GM12801 (cell line): ENCODE measurements around the gene ANTKMT.

Experiments used
- CTCF ChIP-seq: IDR thresholded peaks from one replicate; pipeline ENCODE4 v1.5.1; 2011; ENCODE audit warnings: control low read depth; ENCODE audit not compliant: insufficient read length; ENCODE audit errors: extremely low read depth

The ANTKMT gene

GRCh38 chr16:767743-768235 lies 46.8 kb downstream of the ANTKMT start:
- no peak for TF ChIP-seq CTCF

- no peak for TF ChIP-seq CTCF
Measured at GRCh38 chr16:768428-768827, 47.5 kb downstream of the ANTKMT start.

- no peak for TF ChIP-seq CTCF
Measured at GRCh38 chr16:769184-769784, 48.3 kb downstream of the ANTKMT start.

- TF ChIP-seq CTCF: no peak
Measured at GRCh38 chr16:769934-770333, 49.0 kb downstream of the ANTKMT start.

GRCh38 chr16:770411-770810 lies 49.5 kb downstream of the ANTKMT start:
- no peak for TF ChIP-seq CTCF
